OCI-LY1 (cell line): ENCODE measurements around the gene FGD4.

Source experiments
- H2AFZ ChIP-seq: fragments of 200-600 bp; sonication (generic), shearing (Covaris generic); 2 replicates; pipeline ENCODE4 v1.6.0; 2014; ENCODE audit warnings: antibody characterized with exemption, mild to moderate bottlenecking, low read length
- H3F3A ChIP-seq: fragments of 200-600 bp; sonication (generic), shearing (Covaris generic); 2 replicates; pipeline ENCODE4 v1.6.0; 2014; ENCODE audit warnings: mild to moderate bottlenecking, antibody characterized with exemption, low read length, moderate library complexity; ENCODE audit not compliant: insufficient read depth
- H3K27ac ChIP-seq: fragments of 200-600 bp; sonication (generic); 2 replicates; pipeline ENCODE4 v1.5.1; 2014; ENCODE audit warnings: low read length, mixed run types, mild to moderate bottlenecking, low read depth; ENCODE audit not compliant: poor library complexity, severe bottlenecking
- H3K27me3 ChIP-seq: fragments of 200-600 bp; sonication (generic); 2 replicates; pipeline ENCODE4 v1.6.0; 2014; ENCODE audit warnings: antibody characterized with exemption, mild to moderate bottlenecking, low read length, moderate library complexity; ENCODE audit not compliant: insufficient read depth
- H3K36me3 ChIP-seq: fragments of 200-600 bp; sonication (generic); 2 replicates; pipeline ENCODE4 v1.6.1; 2014; ENCODE audit warnings: mild to moderate bottlenecking, antibody characterized with exemption, low read length, moderate library complexity, mixed read lengths; ENCODE audit not compliant: insufficient read depth
- H3K4me1 ChIP-seq: fragments of 200-600 bp; sonication (generic); 2 replicates; pipeline ENCODE4 v1.5.1; 2014; ENCODE audit warnings: mild to moderate bottlenecking, low read length, moderate library complexity; ENCODE audit not compliant: insufficient read depth, severe bottlenecking
- H3K4me2 ChIP-seq: fragments of 200-600 bp; sonication (generic), shearing (Covaris generic); 2 replicates; pipeline ENCODE4 v1.6.1; 2014; ENCODE audit warnings: low read length
- H3K4me3 ChIP-seq: fragments of 200-600 bp; sonication (generic); 2 replicates; pipeline ENCODE4 v1.5.1; 2014; ENCODE audit warnings: low read length, low read depth, mild to moderate bottlenecking, mixed read lengths; ENCODE audit not compliant: poor library complexity, severe bottlenecking
- H3K79me2 ChIP-seq: fragments of 200-600 bp; shearing (Covaris generic); 2 replicates; pipeline ENCODE4 v1.6.1; 2016; ENCODE audit warnings: mixed run types, low read length, mixed read lengths; ENCODE audit not compliant: insufficient read depth
- H3K9ac ChIP-seq: fragments of 200-600 bp; sonication (generic), shearing (Covaris generic); 2 replicates; pipeline ENCODE4 v1.6.1; 2014; ENCODE audit warnings: mild to moderate bottlenecking, low read length, mixed read lengths
- H3K9me2 ChIP-seq: fragments of 200-600 bp; sonication (generic), shearing (Covaris generic); 2 replicates; pipeline ENCODE4 v1.6.1; 2014; ENCODE audit warnings: low read depth, mild to moderate bottlenecking, low read length, mixed read lengths
- H3K9me3 ChIP-seq: fragments of 200-600 bp; shearing (Covaris generic); 2 replicates; pipeline ENCODE4 v1.6.1; 2014; ENCODE audit warnings: low read length, mixed read lengths
- H4K20me1 ChIP-seq: fragments of 200-600 bp; sonication (generic), shearing (Covaris generic); 2 replicates; pipeline ENCODE4 v1.6.0; 2016; ENCODE audit warnings: mild to moderate bottlenecking, low read length; ENCODE audit not compliant: insufficient read depth
- EZH2 ChIP-seq: fragments of 200-600 bp; sonication (generic), shearing (Covaris generic); IDR thresholded peaks from 2 replicates; pipeline ENCODE4 v1.8.0; 2017; ENCODE audit warnings: borderline replicate concordance, mixed run types, mild to moderate bottlenecking, antibody characterized with exemption, low read length, moderate library complexity, mixed read lengths
- TF ChIP-seq, protein P1 (sequence below): fragments of 200-600 bp; sonication (generic), shearing (Covaris generic); IDR thresholded peaks from 2 replicates; pipeline ENCODE4 v1.5.1; 2017; ENCODE audit warnings: mild to moderate bottlenecking, antibody characterized with exemption, low read length, moderate library complexity, mixed read lengths

The FGD4 gene

DNA sequence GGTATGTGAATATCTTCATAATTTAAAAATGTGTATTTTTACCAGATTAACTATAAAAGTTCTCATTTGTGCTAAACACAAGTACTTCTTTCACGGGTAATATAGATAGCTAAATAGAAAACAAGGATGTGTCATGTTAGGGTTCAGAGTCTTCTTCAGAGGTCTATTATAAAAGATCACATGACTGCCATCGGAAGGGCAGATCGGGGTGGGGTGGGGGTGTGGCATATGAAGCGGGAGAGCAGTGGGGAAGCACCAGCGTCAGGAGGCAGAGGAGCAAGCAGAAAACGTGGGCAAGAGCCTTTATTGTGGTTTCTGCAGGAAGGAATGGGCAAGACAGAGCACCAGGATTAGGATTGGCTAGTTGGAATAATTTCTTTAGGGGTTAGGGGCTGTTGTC, 216.1 kb downstream of the FGD4 start:
- no peak for TF ChIP-seq EZH2
- TF ChIP-seq, protein P1, sequence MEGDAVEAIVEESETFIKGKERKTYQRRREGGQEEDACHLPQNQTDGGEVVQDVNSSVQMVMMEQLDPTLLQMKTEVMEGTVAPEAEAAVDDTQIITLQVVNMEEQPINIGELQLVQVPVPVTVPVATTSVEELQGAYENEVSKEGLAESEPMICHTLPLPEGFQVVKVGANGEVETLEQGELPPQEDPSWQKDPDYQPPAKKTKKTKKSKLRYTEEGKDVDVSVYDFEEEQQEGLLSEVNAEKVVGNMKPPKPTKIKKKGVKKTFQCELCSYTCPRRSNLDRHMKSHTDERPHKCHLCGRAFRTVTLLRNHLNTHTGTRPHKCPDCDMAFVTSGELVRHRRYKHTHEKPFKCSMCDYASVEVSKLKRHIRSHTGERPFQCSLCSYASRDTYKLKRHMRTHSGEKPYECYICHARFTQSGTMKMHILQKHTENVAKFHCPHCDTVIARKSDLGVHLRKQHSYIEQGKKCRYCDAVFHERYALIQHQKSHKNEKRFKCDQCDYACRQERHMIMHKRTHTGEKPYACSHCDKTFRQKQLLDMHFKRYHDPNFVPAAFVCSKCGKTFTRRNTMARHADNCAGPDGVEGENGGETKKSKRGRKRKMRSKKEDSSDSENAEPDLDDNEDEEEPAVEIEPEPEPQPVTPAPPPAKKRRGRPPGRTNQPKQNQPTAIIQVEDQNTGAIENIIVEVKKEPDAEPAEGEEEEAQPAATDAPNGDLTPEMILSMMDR, result no peak
- H3K4me2 ChIP-seq, result no peak overlapping the region
- H3K36me3 ChIP-seq, result peaks cover 42% of the 10 kb centered on the region
- no peaks in the 10 kb centered on the region for H3K4me1 ChIP-seq
- no peaks in the 10 kb centered on the region for H3F3A ChIP-seq
- no peak overlapping the region for H2AFZ ChIP-seq
- H3K9me2 ChIP-seq, result no peaks in the 10 kb centered on the region
- H3K79me2 ChIP-seq, result no peaks in the 10 kb centered on the region
- H3K9me3 ChIP-seq, result no peaks in the 10 kb centered on the region
- no peak overlapping the region for H3K4me3 ChIP-seq
- H3K27ac ChIP-seq, result no peak overlapping the region
- H3K27me3 ChIP-seq, result no peaks in the 10 kb centered on the region
- no peaks in the 10 kb centered on the region for H4K20me1 ChIP-seq
- no peak overlapping the region for H3K9ac ChIP-seq

DNA sequence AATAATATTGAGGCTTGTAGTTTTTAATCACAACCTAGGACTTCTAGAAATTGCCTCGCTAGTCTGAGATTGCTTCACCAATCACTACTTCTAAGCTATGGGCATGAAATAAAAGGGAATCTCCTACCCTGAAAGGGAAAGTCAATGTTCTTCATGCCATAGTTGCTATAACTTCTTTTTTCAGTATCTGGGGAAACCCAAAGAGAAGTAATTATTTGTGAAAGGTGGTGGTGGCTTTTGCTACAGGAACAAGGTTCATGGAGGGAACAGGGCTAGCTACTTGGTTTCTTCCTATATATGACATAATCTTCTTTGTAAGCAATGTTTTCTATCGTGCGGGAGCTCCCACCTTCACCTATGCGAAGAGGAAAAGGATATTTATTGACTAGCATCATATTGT, 218.2 kb downstream of the FGD4 start:
- no peaks in the 10 kb centered on the region for H3F3A ChIP-seq
- H3K27me3 ChIP-seq, result no peaks in the 10 kb centered on the region
- TF ChIP-seq, protein P1, result no peak
- no peak for TF ChIP-seq EZH2
- H3K4me2 ChIP-seq, result no peak overlapping the region
- no peaks in the 10 kb centered on the region for H3K79me2 ChIP-seq
- peaks cover 22% of the 10 kb centered on the region for H3K36me3 ChIP-seq
- no peak overlapping the region for H3K4me3 ChIP-seq
- no peaks in the 10 kb centered on the region for H3K9me2 ChIP-seq
- H3K4me1 ChIP-seq, result no peaks in the 10 kb centered on the region
- H3K9ac ChIP-seq, result no peak overlapping the region
- H2AFZ ChIP-seq, result no peak overlapping the region
- H4K20me1 ChIP-seq, result no peaks in the 10 kb centered on the region
- H3K9me3 ChIP-seq, result no peaks in the 10 kb centered on the region
- no peak overlapping the region for H3K27ac ChIP-seq

DNA sequence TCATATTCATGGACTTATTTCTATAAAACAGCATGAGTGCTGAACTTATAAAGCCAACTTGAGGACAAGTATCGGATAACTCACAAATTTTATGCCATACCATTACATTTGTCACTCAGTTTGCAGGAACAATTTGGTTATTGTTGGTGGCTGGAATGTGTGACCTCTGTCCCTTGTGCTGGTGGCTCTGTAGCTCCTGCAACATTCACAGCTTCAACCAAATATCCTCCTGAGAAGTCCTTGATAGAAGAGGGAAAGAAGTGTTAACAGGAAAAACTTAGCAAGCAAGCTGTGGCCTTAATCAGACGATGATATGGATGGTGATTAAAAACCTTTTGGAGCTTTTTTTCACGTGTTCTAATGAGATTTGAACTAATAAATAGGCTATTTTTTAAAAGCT, 218.8 kb downstream of the FGD4 start:
- Histone ChIP-seq H2AFZ (no peak overlapping the region), H3K4me1 (no peaks in the 10 kb centered on the region), H3K9me3 (no peaks in the 10 kb centered on the region), H3K9me2 (no peaks in the 10 kb centered on the region), H4K20me1 (no peaks in the 10 kb centered on the region), H3K36me3 (peaks cover 19% of the 10 kb centered on the region), H3K9ac (no peak overlapping the region), H3K79me2 (no peaks in the 10 kb centered on the region), H3F3A (no peaks in the 10 kb centered on the region), H3K4me2 (no peak overlapping the region), H3K27ac (no peak overlapping the region), H3K4me3 (no peak overlapping the region), H3K27me3 (no peaks in the 10 kb centered on the region)
- no peak for TF ChIP-seq EZH2
- TF ChIP-seq, protein P1, result no peak
